Stimulated activated CD4-positive, alpha-beta T cell treated with anti-CD3 and anti-CD28 coated beads, TNF-alpha, amount 100 ng/mL, for 4 hours (primary cell): ENCODE results near the gene ALDH1B1.

Experiments used
- DNase-seq, 3 experiments: peaks; one replicate each; pipeline ENCODE4 v3.0.0-alpha.2; 2020; ENCODE audit warnings: low read depth in 3 of 3

Gene ALDH1B1

DNA sequence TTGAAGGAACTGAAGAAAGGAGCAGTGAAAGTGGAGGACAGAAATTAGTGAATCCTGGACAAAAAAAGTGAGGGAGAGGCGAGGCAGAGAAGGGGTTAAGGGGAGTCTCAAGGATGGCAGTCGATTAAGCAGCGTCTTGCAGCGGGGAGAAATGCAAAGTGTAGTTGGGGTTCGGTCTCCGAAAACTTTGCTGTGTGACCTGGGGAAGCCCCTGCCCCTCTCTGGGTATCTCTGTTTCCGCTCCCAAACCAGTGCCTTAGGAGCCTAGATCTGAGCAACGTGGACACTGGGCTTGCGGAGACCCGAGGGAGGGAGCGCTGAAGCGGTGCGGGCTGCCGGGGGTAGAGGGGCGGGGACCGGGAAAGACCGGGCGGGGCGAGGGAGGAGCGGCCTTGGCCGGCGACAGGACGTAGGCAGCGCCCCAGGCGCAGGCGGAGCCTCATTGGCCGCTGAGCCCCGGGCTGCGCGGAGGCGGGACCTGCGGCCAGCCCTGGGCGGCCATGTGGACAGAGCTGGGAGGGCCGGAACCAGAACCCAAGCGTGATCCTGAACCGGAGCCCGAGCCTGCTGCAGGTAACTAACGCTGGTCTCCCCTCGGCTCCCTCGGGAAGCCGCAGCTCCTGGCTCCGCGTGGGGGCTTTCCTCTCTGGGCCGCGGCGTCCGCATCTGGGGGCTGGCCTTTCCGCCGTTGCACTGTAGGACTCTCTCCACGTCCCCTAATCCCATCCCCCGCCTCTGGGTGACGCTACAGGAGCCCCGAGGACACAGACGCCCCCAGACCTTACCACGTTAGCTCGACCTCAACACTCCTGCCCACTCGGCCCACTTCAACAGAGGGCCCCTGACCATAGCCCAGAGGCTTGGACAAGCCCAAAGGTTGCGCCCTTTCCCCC, at the start of gene ALDH1B1:
Gene ALDH1B1, plus strand, starts transcription at position 468 of the 893 bp plus-strand sequence. CDS start 3,047 bp downstream, outside the sequence.
- peak; percentile 13 to 54 (median 22) for DNase-seq

DNA sequence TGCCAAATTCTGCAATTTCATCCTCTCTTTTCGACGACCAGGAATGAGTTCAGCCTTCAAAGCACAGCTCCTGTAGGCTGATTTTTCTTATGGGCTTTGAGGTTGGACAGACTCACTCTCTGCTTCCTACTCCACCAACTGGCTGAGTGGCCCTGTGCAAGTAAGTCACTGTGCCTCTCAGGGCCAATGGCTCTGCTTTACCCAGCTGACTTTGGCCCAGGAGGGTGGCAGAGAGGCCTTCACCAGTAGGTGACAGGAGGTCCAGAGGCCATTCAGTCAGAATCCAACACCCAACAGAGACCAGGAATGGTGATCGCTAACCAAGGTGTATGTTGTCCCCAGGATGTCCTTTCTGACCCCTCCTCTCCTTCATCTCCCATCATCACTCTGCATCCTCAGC, 49.5 kb upstream of the ALDH1B1 start:
- DNase-seq: no peak

DNA sequence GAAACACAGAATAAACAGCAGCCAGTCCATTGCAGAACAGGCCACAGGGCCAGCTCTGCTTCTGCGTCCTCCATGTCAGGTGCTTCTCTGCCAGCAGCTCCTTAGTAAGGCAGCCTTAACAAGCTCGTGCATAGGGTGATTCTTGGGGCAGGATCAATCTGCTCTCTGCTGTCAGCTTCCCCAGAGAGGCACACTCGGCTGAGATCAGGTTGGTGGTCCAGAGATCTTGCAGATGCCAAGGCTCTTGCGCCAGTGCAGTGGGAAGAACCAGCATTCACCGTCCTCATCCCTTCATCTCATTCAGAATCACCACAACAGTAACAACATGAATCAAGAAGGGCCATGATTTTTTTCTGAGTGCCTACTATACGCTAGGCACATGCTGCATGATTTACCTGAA, 49.0 kb upstream of the ALDH1B1 start:
- no peak for DNase-seq

GRCh38 chr9:38344566-38345324, 47.8 kb upstream of the ALDH1B1 start:
- DNase-seq: no peak

- no peak for DNase-seq
These were observed 46.4 kb upstream of the ALDH1B1 start for GRCh38 chr9:38345851-38346755.

DNA sequence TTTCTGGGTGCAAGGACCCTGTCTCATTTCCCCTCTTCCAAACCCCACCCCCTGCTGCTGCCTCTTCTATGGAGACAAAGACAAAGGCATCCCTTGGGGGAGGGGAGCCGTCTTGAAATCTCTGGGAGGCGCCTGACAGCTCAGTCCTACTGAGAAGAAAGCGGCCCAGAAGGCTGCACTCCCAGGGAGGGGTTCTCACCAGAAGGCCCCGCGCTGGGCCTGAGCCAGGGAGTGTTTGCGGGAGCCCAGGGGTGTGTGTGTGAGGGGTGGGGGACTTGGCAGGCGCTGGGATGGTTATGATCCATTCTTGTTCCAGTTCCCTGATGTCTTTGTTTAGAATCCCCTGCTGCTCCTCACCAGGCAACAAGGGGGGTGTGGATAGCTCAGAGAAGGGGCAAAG, 45.7 kb upstream of the ALDH1B1 start:
- no peak for DNase-seq

GRCh38 chr9:38347271-38347671, 45.2 kb upstream of the ALDH1B1 start:
- DNase-seq: no peak

GRCh38 chr9:38347946-38348345, 44.6 kb upstream of the ALDH1B1 start:
- no peak for DNase-seq

DNA sequence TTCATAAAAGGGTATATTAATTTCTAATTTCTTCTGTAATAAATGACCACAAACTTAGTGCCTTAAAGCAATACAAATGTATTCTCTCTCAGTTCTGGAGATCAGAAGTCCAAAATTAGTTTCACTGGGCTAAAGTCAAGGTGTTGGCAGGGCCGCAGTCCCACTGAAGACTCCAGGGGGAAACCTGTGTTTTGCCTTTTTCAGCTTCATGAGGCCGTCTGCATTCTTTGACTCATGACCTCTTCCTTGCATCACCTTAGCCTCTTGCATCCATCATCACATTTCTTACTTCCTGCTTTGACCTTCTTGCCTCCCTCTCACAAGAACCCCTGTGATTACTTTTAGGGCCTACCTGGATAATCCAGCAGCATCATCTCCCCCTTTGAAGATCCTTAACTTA, 42.0 kb upstream of the ALDH1B1 start:
- DNase-seq: no peak

GRCh38 chr9:38352530-38353328, 39.8 kb upstream of the ALDH1B1 start:
- DNase-seq: no peak

GRCh38 chr9:38355115-38355514, 37.4 kb upstream of the ALDH1B1 start:
- DNase-seq: no peak

- DNase-seq: no peak
These were observed 36.9 kb upstream of the ALDH1B1 start for GRCh38 chr9:38355517-38356120.

GRCh38 chr9:38356851-38357250, 35.7 kb upstream of the ALDH1B1 start:
- no peak for DNase-seq

DNA sequence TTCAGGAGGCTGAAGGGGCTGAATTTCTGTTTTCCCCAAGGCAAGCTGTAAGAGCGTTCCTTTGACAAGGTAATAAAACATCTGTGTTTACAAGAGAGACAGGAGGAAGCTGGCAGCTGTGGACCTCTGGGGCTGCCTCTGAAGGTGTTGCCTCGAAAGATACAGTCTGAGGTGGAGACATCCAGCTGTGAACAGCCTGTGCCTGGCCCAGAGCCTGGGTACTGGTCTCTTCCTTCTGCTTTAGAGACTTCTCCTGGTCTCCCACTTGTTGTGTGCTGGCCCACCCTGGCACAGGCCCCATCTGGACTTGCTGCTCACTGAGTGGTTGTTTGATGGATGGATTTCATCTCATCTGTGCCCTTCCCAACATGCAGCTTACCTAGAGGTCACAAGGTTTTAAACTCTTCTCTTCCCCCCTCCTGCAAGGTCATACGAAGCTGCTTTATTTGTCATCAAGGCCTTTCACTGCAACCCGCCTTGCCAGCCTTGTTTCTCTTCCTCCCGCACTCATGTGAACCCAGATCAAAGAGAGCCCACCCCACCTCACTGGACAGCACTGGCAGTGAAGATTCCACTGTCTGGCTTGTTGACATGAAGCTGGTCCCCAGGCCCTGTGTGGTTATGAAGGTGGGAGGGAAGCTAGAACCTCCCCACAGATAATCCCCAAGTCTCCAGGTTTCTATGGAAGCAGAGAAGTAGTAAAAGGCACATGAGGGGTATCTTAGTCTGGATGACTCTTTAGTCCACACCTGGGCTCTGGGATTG, 35.0 kb upstream of the ALDH1B1 start:
- DNase-seq: no peak

GRCh38 chr9:38358390-38359296, 33.9 kb upstream of the ALDH1B1 start:
- DNase-seq: no peak

GRCh38 chr9:38359297-38359653, 33.2 kb upstream of the ALDH1B1 start:
- no peak for DNase-seq

DNA sequence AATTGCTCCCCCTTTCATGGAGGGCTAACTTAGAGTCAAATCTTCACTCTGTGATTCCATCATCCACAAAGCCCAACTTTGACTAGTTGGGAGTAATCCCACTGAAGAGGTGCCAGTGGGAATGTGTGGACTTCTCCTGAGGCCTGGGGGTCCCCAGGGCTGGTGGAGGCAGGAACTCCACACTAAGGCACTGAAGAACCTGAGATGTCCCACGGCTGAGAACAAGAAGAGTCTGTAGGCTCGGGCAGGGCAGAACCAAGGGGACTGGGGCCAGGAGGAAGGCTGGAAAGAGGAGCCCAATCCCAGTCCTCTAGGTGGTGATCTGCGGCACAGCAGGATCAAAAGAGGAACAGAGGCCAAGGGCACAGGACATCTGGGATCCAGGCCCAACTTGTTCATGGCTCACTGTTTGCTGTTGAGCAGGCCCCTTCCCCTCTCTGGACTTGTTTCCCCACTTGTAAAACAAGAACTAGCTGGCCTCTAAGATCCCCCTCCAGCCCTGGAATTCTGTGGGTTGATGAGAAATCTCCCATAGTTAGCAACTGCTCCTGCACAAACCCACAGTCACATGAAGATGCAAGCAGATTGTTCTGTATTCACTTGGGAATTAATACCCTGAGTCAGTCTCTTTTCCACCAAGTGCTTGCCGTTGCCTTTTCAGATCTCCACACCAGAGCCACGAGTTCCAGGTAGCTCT, 32.7 kb upstream of the ALDH1B1 start:
- DNase-seq: no peak

GRCh38 chr9:38360839-38361472, 31.5 kb upstream of the ALDH1B1 start:
- DNase-seq: no peak
